ENCODE data around the gene ELF1.
A peak's percentile ranks its signal among the peaks of the same experiment; 100 is the strongest.
"Not testable (repeated sequence)": the region's sequence is repeated elsewhere in the genome, so short reads cannot be mapped to it uniquely, and the experiment has no call there.

Gene ELF1

DNA sequence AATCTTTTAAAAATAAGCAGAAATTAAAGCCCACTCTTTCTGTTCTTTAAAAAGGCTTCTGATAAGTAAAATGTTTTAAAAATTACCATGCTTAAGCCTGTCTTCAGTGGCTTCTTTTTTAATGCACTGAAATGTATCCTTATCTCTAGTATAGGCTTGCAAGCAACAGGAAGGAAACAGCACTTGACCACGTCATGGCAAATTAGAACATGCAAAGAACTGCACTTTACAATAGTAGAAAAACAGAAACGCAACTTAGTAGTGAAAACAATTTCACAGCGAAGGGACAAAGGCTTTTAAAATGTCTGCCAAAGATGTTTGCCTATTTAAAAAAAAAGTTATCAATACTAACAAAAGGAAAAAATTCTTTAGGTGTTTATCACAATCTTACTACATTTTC lies 36.3 kb downstream of the ELF1 start:
- DNase-seq (ENCODE audit: low read depth): peak; percentile 44

DNA sequence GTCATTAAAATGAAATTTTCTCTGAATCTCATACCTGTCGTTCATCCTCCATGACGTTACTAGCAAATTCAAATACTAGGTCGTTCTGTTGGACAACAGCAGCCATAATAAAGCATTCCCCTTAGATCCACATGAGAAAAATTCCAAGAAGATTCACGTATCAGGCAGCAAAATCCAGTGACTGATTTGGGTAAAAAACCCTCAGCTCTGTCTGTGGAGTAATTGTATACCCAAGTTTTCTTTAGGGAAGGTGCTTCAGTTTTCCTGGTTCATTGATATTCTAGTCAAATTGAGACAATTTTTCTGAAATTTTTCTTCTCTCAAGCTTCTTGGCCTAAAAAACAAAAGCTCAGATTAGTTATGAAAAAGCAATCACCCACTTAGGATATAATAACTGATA lies 37.2 kb downstream of the ELF1 start:
- no peak for DNase-seq (ENCODE audit: low read depth)

DNA sequence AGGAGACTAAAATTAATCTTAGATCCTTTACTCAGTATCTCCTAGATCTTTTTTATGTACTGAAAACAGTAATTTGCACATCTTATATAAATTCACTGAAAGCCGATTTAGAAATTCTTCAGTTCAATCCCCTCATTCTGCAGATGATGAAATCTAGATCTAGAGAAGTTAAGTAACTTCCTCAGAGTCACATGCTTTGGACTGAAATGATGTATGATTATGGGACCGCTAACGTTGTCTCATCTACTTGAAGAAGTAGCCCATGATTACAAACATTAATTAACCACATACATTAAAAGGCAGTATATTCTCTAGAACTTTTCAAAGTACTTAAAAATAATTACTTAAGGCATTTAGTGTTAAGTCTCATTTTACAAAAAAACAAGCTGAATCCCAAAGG lies 37.8 kb downstream of the ELF1 start:
- DNase-seq (ENCODE audit: low read depth): no peak

DNA sequence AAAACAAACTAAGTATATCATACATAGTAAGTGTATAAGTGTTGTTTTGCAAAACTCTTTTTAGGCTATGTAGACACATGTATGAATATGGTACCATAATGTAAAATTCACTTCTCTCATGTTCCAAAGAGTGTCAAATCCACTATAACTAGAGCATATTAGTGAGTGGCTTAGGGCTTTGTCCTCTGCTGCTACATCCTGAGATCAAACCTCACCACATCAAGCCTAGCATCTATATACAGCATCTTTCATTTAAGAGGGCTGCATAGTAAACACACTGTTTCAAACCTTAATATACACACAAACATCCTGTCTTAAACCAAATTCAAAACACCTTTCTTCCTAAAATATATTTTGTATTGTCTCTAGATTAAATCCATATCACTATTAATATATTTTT lies 38.7 kb downstream of the ELF1 start:
- no peak for DNase-seq (ENCODE audit: low read depth)

DNA sequence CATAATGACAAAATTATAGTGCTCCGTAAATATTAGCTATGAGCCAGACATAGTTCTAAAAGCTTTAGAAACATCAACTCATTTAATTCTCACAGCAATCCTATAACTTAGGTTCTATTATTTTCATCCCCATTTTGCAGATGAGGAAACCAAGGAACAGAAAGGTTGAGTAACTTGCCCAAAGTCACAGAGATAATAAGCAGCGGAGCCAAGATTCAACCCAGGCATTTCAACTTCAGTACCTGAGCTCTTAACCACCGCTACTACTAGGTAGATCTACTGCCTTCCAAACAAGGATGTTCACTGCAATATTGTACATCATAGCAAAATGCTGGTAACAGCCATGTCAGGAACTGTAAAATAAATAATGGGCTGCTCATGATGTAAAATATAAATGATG lies 39.9 kb downstream of the ELF1 start:
- no peak for DNase-seq (ENCODE audit: low read depth)

DNA sequence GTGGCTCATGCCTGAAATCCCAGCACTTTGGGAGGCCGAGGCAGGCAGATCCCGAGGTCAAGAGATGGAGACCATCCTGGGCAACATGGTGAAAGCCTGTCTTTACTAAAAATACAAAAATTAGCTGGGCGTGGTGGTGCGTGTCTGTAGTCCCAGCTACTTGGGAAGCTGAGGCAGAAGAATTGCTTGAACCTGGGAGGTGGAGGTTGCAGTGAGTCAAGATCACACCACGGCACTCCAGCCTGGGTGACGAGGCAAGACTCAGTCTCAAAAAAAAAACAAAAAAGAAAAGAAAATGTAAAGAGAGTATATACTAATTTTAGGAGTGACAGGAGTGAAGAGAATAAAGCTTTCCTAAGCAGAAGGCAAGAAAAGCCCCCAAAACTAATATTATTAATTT lies 41.0 kb downstream of the ELF1 start:
- DNase-seq (ENCODE audit: low read depth): not testable (repeated sequence)

DNA sequence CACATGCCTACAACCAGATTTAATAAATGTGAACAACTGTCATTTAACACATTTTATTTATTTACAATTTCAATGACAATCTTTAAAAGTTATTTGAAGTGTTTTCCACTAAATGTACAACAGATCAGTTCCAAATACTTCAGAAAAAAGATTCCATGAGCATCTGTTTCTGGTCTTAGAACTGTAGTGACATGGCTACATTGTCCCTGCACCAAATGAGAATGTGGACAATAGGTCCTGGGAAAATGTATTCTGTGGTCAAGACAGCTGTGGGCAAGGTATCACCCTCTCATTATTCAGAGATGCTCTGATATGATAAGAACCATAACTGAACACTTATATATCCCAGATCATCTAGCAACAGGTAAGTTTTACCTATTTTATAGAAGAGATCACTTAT lies 43.7 kb downstream of the ELF1 start:
- no peak for DNase-seq (ENCODE audit: low read depth)

DNA sequence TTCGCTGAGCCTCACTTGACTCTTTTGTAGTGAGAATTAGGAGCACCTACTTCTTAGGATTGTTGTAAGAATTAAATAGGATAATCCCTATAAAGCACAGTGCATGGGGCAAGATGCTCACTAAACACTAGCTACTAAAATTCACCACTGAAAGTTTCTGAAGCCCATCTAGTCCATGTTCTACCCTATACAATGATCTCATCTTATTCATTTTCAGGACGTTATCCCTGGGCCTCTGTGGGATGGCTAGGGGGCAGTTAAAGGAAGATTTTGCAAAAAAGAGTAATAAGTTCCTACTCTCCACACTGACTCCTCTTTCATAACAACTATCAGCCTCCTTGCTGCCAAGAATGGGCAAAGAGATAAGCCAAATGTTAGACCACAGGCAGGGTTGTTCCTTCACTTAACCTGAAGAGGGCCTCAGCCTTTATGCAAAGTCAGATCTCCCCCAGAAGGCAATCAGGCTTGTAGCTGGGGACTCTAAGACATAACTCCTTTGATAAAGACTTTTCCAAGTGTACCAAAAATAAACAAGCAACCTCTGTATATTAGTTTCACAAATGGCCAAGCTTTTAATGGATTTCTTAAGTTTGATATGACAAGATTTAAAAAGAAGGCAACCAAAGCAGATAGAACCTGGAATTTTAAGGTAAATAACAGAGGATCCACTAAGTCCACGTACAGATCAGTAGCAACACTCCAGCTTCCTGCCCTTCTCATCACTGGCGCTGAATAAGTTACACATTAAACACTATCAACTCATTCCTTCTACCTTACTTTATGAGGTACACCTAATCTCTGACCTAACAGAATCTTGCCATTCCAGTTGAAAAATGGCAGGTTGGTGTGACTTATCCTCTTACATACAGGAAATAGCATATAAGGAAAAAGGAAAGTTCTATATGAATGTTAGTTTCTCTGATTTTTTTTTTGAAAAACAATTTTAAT lies 44.4 kb downstream of the ELF1 start:
- DNase-seq (ENCODE audit: low read depth): no peak

DNA sequence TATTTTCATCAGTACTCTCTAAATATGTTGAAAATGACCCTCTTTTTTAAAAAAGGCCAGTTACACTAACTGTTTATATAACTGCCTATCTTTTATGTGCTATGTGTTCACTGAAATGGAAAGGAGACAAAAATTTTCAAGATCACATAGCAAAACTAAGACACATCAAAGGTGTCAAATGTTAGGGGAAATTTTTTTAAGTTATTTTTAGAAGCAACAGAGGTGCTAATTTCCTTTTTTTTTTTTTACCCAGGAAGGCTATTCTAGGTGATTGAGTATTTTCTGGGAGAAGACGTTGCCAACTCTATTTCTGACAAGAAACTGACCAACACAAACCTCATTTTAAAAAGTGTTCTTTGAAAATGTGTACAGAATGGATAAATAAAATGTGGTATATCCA lies 45.7 kb downstream of the ELF1 start:
- no peak for DNase-seq (ENCODE audit: low read depth)

DNA sequence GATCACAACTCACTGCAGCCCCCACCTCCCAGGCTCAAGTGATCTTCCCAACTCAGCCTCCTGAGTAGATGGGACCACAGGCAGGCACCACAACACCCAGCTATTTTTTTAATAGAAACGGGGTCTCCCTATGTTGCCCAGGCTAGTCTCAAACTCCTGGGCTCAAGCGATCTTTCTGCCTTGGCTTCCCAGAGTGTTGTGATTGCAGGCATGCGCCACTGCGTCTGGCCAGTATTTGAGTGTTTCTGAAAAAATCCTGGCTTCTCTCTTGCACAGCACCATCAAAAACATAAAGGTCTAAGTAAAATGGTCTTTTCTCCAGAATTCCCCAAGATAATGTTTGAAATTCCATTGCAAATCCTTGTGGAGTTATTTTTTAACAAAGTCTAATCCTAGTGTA lies 47.8 kb downstream of the ELF1 start:
- no peak for DNase-seq (ENCODE audit: low read depth)

DNA sequence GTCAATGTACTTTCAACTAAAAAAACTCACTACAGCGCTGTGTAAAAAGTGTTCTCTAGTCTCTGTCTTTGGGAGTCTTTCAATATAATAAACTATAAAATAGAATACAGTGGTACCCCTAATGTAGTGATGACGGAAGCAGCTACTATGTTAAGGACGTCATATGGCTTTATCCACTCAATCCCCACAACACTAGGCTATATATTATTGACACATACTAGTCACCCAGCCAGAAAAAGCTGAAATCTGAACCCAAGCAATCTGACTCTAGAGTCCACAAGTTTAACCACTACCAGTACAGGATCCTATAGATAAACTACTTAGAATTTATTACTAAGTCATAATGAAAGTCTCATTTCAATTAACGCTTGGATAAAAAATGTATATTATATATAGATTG lies 48.3 kb downstream of the ELF1 start:
- DNase-seq (ENCODE audit: low read depth): no peak

DNA sequence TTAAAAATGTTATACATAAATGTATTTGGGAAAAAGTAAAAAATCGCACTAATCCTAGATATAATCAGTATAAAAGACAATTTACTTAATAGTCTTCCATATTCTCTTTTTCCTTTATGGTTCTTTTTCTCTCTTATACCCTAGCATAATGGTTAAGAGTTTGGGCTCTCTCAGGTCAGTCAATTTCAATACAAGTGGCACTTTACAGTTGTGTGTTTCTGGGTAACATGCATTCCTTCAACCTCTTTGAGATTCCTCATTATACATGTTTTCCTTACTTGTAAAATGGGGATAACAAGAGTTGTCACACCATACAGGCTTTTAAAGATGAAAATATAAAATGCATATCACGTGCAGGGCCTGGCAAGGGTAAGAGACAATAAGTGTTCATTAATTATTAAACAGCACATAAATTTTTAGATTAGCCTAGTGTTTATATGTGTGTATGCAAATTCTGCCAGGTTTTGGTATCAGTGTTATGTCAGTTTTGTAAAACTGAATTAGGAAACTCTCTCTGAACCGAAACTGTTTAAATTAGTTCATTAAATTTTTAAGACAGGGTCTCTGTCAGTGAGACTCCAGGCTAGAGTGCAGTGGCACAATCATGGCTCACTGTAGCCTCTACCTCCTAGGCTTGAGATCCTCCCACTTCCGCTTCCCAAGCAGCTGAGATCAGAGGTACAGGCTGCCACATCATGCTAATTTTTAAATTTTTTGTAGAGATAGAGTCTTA lies 49.8 kb downstream of the ELF1 start:
- no peak for DNase-seq (ENCODE audit: low read depth)

DNA sequence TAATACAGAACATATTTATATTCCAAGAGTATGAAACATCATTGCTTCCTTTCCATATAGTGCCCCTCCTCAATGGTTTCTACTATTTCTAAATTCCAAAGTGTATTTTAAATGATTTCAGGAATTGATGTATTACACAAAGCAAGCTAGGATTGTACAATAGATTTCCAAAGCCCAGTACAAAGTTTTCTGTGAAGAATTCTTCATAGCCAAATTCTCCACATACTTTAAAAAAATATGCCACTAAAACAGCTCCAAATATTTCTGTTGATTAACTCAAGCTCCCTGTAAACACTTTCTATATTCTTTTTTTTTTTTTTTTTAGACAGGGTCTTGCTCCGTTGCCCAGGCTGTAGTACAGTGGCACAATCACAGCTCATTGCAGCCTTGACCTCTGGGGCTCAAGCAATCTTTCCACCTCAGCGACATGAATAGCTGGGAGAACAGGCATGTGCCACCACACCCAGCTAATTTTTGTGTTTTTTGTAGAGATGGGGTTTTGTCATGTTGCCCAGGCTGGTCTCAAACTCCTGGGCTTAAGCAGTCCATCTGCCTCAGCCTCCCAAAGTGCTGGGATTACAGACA lies 50.6 kb downstream of the ELF1 start:
- DNase-seq (ENCODE audit: low read depth): no peak

DNA sequence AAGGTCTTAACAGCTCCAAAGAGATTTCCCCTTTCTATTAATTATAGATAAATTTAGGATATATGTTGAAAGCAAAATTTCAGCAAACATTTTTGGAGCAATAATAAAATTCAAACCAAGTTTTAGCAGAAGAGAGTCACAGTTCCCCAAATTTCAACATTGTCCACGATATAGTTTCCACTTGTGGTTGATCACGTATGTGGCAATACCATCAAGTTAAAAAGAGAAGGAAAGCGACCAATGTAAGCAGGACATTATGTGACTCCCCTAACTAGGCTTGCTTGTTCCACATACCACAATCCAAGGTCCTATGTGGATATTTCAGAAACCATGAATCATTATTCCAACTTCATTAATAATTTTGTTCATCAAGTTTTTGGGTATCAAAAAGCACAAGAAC lies 52.8 kb downstream of the ELF1 start:
- no peak for DNase-seq (ENCODE audit: low read depth)

DNA sequence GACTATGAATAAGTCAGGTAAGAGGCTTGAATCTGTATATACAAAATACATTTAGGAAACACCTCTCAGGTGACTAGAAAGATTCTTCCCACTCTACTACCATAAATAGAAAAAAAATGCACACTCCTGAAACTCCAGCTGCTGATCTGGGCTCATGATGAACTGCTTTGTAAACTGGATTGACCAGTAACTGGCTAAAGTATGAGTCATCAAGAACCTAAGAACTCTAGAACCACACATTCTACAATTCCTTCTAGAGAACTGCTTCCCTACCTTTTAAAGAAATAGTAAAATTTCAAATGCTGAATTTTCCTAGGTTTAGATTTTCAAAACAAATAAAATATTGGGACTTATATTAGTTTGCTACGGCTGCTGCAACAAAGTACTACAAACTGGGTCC lies 55.2 kb downstream of the ELF1 start:
- no peak for DNase-seq (ENCODE audit: low read depth)

DNA sequence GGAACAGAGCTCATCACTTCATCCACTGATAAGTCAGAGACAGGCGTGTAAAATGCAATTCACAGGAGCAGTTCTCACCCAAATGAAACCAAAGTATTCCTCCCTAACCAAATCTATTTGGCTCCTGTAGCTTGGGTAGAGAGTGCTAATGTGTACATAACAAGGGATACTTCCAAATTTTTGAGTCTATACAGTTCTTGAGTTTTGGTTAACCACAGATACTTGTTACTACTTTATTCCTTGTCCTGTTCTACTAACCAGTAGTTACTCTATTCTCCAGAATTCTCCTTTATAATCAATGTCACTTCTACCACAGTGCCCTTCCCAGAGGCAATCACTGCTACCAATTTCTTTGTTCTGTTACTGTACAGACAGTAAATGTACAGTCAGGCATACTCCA lies 57.3 kb downstream of the ELF1 start:
- no peak for DNase-seq (ENCODE audit: low read depth)

DNA sequence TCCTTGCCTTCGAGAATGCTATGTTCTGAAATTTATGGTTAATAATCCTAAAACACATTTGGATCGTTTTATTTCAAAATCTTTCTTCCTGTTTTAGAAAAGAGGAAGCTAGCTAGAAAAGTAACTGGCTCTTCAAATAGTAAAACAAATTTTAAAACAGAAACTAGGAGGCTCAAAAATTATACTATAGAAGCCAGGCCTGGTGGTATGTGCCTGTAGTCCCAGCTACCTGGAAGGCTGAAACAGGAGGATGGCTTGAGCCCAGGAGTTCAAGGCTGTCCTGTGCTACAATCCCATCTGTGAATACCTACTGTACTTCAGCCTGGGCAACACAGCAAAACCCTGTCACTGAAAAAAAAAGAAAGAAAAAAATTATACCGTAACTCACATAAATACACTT lies 57.9 kb downstream of the ELF1 start:
- DNase-seq (ENCODE audit: low read depth): no peak

DNA sequence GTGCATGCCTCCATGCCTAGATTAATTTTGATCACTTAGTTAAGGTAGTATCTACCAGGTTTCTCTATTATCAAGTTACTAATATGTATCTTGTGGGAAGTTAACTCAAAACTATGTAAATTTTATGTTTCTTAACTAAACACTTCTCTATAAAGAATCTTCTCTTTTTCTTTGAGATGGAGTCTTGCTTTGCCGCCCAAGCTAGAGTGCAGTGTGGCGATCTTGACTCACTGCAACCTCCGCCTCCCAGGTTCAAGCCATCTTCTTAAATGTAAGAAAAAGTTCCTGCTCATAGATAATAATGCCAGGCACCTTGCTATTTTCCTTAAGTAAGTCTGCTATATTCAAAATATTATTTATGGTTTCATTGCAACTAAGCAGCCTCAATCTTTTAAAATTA lies 58.4 kb downstream of the ELF1 start:
- no peak for DNase-seq (ENCODE audit: low read depth)

DNA sequence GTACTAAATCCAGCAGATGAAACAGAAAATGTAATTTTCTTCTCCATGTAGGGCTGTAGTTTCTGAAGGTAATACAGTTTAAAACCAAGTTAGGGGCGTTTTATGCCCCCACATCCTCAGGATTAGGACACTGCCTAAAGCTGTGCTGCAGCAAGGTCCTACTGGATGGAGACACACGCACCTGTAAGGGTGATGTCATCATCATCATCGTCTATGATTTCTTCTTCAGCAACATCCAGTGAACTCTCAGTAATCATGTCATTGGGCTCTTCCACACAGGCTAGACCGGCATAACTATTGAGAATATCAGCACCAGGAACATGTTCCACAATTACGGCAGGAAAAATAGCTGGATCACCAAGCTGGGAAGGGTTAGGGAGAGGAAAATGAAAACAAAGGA lies 60.5 kb downstream of the ELF1 start:
- DNase-seq (ENCODE audit: low read depth): no peak

DNA sequence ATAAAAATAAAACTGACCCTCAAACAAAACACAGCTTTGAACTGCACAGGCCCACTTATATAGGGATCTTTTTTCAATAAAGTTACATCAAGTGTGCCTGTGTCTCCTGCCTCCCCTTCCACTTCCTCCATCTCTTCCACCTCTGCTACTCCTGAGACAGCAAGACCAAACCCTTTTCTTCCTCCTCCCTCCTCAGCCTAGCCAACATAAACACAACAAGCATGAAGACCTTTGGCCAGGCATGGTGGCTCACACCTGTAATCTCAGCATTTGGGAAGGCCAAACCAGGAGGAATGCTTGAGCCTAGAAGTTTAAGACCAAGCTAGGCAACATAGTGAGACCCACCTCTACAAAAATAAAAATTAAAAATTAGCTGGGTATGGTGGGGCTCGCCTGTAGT lies 72.6 kb downstream of the ELF1 start:
- no peak for DNase-seq (ENCODE audit: low read depth)

DNA sequence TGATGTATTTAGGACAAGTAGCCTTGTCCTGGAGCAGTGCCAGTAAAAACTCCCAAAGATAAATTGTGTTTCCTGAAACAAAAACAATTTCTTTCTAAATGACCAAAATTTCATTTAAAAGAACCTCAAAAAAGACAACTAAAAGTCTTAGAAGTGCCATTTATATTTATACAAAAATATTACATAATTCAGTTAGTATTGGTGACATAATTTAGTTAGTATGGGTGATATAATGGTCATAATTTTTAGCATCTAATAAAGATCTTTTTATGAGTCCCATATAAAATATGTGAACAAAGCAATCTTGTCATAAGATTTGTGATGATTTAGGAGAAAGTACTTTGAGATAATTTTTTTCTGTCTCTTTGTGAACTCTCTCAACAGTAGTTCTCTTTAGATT lies 76.0 kb downstream of the ELF1 start:
- no peak for DNase-seq (ENCODE audit: low read depth)

DNA sequence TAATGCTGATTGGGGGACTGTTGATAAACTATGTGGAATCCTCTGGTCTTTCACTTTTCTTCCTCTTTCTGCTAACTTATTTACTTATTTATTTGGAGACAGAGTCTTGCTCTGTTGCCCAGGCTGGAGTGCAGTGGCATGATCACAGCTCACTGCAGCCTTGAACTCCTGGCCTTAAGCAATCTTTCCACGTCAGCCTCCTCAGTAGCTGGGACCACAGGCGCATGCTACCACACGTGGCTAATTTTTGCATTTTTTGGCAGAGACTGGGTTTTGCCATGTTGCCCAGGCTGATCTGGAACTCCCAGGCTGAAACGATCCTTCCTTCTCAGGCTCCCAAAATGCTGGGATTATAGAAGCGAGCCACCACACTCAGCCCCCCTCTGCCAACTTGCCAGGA lies 77.5 kb downstream of the ELF1 start:
- DNase-seq (ENCODE audit: low read depth): no peak

DNA sequence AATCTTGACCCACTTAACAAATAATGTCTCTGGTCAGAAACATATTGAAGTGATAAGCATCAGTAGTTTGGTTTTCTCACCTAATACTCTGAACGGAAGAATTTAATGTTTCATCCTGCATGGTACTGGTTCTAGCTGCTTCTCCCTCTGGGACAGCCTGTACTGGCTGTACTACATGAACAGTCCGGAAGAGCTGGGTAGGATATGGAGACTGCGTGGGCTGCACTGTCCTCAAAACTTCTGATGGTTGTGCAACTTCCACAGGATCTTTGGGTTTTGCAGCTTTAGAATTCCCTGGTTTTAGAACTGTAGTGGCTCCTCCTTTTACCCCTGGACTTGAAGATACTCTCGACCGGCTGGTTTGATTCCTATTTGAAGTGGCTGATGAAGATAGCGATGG lies 78.3 kb downstream of the ELF1 start:
- no peak for DNase-seq (ENCODE audit: low read depth)
